Stimulated activated CD4-positive, alpha-beta T cell treated with anti-CD3 and anti-CD28 coated beads, TNF-alpha, amount 100 ng/mL, for 48 hours (primary cell): ENCODE results near the gene ATP8A2.

Source experiments
- DNase-seq, 3 donors: peaks; one replicate each; pipeline ENCODE4 v3.0.0-alpha.2; 2020; ENCODE audit warnings: low read depth in 3 of 3

Gene ATP8A2

DNA sequence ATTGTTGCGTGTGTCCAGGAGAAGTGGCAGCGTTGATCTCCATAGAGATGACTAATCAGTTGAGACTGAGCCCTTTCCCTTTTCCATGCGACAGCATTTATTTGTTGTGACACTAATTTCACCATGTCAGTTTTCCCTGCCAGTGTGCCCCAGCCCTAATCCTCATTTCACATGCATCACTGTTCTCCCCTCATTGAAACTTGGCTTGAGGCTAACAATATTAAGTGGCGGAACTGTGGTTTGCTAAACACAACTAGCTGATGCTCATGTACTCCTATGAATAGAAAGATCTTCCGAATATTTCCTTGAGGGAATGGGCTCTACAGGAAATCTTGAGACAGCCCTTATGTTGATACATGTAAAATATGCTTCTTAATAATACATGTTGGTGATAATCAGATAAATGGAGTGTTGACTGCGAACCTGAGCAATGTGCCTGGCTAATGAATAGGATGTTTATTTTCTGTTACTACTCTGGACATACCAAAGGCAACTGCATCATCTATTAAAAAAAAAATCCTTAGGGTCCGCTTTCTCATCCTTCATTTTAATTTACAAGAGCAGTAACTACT, 258.6 kb downstream of the ATP8A2 start:
- no peak for DNase-seq

DNA sequence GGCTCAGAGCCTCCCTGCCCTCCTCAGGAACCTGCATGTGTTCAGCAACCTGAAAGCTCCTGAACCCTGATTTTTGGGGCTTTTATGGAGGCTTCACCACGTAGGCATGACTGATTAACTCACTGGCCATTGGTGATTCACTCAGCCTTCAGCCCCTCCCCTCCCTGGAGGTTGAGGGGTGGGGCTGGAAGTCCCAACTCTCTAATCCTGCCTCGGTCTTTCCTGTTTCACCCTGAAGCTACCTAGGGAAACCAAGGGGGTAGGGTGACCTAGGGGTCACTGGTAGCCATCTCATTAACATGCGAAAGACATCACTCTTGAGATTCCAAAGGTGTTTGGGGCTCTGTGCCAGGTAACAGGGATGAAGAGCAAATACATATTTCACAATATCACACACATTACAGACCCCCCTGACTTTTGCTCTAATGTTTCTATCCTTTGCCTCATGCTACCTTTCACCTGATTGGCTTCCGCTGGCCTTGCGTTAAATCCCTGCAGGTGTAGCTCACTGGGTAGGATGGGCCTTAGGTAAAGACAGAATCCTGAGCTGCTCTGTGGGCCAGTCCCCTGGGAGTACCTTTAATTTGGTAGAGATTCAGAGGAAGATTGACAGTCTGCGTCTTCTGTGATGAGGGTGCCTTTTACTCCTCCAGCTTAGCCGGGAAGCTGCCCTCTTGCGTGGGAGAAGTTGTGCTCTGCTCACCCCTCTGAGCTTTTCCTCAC, 260.6 kb downstream of the ATP8A2 start:
- no peak for DNase-seq

DNA sequence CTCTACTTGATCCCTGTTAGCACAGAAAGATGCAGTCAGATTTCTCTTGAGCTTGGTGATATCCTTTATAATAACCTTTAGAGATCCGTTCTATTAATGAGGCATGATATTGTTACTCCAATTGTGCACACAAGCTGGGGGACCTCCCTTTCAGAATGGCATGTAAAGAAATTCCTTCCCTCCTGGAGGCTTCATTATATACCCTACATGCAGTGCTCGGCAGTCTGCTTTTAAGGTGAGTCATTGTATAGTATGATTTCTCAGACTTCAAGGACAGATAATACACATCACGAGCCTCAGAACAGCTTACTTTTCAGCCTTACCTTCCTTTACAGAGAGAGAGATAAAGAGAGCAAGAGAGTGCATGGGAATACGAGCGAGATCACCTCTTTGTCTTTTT, 261.3 kb downstream of the ATP8A2 start:
- no peak for DNase-seq

DNA sequence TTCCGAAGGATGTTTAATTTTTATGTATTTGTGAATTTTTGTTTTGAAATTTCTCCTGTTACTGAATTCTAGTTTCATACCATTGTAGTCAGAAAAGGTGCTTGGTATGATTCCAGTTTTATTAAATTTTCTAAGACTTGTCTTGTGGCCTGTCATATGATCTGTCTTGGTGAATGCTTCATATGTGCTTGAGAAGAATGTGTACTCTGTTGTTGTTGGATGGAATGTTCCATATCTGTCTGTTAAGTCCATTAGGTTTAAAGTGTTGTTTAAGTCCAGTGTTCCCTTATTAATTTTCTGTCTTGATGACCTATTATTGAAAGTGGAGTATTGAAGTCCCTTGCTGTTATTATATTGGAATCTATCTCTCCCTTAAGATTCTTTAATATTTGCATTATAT, 273.9 kb downstream of the ATP8A2 start:
- no peak for DNase-seq

DNA sequence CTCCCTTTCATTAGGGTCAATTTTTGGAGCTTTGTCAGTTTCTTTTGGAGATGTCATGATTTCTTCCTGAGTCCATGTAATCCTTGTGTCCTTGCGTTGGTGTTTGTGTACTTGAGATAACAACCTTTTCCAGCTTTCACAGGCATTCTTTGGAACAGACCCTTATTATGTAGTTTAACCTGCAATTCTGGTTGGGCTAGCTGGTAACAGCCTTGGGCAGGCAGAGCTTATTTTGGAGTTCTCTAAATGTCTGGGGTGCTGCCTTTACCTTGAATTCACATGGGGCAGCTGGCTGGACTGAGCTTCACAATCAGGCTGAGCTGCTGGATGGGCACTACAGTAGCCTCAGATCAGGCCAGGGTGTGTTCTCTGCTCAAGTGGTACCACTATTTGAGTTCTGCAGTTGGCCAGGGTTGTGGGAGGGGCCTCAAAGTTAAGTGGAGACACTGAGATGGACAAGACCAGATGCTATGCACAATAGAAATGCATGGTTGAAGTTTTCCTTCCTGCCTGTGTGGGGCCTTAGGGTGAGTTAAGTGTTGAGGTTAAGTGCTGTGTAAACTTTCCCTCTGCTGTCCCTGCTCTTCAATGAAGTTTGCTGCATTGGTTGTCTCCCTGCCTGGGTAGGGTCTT, 277.3 kb downstream of the ATP8A2 start:
- DNase-seq: no peak

DNA sequence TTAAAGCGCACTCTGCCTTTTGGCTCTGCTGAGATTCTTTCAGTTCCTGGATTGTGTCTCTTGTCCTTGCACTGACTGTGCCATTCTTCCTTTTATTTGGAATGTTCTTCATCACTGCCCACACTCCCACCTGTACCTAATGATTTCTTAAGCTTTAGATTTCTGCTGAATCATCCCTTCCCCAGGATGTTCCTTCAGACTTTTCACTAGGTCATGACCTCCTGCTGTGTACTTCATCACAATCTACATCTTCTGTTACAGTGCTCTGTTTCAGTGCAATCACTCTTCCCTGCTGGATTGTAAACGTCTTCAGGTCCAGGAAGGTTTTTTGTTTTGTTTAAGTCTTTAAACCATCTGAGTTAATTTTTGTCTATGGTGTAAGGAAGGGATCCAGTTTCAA, 281.0 kb downstream of the ATP8A2 start:
- DNase-seq: no peak

DNA sequence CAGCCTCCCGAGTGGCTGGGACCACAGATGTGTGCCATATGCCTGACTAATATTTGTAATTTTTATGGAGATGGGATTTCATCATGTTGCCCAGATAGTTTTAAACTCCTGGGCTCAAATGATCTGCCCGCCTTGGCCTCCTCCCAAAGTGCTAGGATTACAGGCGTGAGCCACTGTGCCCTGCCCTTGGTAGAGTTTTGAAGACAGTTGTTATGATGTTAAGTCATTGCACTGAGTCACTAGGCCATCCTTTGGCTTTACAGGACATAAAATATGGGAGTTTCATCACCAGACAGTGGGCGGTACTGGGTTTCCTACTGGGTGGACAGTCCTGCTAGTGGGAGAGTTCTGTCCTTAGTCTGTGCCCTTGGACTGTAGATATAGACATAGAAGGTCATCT, 282.5 kb downstream of the ATP8A2 start:
- DNase-seq: no peak

DNA sequence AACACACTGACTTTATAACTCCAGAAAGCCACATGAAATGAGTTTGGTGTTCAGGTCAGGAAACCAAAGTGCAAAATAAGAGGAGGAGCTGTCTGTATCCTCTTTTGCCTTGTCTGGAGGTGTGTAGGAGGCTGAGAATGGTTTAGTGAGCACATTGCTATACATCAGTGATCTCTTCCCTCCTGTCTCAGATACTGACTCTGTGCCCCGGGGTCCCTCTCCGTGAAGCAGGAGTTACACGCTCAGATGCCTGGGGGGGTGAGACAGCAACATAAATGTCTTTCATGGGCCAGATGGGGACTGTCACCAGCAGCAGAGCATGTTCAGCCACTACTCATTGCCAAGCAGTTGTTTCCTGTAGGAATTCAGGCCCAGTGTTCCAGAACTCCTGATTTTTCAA, 285.4 kb downstream of the ATP8A2 start:
- no peak for DNase-seq

DNA sequence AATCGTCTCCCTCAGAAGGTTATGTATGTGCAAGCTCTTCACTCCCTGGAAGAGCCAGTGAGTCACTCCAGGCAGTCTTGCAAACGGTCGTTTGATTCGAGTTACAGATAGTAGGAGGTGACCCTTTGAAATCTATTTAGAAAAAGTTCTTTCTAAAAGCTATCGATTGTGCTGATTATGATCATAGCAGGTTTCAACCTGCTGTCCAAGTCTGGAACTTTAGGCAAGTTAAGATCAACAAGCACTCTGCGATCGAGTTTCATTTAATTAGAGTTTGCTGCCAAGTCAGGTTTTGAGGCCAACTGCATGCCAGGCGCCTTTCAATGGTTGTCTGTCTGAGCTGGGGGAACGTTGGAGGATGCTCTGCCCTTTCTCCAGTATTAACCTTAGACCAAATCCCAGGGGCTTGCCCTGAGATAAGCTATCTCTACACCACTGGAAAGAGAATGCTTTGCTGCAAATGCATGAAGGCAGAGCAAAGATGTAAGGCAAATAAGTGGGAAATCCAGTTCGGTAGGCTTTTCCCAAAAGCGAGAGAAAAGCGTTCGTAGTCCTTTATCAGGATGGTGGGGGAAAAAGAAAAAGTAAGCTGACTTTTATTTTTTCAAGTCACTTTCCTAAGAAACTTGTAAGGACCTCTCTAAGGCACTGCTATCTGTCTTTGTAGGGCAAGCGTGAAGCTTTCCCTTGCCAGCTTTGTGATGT, 287.5 kb downstream of the ATP8A2 start:
- DNase-seq: no peak

DNA sequence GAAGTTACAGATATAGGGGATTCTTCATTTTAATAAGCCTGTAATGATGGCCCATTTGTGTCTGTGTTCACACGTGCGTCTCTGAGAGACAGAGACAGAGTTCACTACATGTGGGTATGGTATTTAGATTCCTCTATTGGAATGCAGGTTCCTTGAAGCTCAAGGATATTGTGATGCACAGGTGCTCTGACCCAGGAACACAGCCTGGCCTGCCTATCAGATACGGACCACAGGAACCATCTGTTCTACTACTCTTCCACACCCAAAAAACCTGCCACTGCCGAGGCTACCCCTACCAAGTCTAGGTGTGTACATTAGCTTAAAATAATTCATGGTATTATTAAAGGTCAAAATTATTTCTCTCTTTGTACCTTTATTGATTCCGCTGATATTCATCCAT, 289.2 kb downstream of the ATP8A2 start:
- no peak for DNase-seq

DNA sequence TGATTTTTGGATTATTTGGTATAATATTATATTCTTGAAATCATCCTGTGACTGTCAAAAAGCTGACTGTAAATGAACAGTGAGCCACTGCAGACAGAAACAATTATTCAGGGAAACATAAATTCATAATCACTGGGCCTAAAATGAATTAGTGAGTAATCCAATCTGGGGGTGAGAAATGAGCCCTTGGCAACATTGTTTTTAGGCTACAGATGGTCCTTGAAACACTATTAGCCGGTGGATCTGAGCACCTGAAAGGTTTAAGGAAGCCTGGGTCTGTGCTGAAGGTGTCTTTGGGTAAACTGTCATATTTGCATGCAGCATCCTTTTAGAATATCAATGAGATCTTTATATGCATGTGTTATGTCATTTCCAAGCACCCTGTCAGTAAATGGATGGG, 290.7 kb downstream of the ATP8A2 start:
- no peak for DNase-seq

DNA sequence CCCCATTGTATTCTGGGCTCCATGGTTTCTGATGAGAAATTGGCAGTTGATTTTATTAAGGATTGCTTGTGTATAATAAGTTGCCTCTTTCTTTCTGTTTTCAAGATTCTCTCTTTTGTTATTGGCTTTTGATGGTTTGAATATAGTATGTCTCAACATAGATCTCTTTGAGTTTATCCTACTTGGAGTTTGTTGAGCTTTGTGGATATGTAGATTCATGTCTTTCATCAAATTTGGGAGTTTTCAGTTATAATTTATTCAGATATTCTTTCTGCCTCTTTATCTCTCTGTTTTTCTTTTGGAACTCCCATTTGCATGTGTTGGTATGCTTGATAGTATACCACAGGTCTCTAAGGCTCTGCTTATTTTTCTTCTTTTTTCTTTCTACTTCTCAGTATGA, 296.6 kb downstream of the ATP8A2 start:
- DNase-seq: no peak

DNA sequence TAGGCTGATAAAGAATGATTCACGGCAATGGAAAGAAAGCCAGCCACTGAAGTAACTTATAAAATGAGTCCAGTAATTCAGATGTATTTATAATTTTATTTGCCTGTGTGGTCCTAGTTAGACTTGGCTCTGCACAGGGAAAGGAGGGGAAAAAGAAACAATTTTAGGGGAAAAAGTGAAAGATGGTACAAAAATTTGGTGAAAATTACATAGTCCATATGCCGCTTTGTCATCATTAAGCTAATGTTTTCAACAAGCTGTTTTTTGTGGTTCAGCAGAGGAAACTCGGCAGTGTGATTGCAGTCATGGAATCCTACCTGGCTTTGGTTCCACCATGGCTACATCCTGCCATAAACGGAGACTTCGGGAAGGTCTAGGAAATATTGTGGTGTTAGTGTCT, 301.9 kb downstream of the ATP8A2 start:
- no peak for DNase-seq

DNA sequence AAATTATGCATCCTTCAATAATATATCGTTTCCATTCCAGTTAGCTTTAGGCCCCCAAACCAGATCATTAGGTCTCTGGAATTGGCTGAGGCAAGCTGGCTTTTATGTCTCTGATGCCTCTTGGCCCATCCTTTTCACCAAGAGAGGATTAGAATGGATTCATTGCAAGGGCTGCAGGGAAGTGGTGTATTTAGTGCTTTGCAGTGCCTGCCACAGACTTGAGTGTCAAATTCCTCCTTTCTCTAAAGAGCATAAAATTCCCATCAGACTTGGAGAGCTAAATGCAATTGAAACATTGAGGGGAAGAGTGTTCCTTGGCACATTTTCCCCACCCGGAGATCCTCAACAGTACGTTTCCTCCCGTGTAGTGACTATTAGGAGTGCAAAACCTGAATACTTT, 302.6 kb downstream of the ATP8A2 start:
- DNase-seq: no peak

DNA sequence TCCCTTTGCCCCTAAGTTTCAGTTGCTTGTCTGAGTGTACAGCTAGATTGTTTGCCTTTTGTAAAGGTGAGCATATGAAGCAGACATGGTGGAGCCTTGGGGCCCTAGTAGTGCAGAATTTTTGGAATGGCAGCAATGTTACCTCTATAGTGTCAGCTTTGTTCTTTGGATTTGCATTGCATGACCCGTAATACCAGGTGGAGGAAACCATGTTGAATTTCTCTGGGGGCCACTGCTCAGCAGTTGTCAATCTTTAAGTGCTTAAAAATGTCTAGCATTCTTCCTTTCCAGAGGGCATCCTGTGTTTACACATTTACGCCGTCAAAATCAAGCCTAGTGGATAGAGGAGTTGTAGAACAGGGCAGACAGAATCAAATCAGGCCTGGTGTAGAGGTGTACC, 303.3 kb downstream of the ATP8A2 start:
- no peak for DNase-seq

DNA sequence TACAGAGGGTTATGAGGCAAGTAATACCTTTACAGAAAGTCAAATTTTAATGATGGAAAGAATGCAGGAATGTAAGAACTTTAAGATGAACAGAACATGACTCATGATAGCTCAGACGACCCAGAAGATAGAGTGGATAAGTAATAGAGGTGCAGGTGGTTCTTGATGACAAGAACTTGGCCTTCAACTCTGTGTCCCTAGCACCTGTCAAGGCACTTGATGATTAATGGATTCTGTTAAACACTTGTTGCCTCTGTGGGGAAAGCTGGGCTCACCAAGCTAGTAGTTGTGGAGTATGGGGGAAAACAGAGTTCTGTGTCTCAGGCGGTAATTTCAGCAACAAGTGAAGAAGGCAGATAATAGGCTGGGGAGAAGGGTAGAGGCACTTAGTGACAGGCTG, 306.2 kb downstream of the ATP8A2 start:
- DNase-seq: no peak

DNA sequence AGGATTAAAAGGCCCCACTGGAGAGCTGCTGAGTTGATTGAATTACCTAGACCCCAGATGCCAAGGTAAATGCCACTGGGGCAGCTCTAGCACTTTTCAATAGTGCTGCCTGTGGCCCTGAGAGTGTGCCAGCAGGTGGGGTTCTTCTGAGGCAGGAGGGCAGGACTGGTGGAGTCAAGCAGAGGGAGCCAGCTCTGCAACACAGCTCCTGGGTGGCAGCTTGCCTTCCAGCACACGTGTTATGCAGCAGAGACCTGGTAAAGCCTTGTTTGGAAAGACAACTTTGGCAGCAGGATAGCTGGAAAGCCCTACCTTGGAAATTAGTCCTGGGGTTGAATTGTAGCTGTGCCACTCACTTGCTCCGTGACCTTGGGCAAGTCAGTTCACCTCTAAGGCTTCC, 306.6 kb downstream of the ATP8A2 start:
- no peak for DNase-seq

DNA sequence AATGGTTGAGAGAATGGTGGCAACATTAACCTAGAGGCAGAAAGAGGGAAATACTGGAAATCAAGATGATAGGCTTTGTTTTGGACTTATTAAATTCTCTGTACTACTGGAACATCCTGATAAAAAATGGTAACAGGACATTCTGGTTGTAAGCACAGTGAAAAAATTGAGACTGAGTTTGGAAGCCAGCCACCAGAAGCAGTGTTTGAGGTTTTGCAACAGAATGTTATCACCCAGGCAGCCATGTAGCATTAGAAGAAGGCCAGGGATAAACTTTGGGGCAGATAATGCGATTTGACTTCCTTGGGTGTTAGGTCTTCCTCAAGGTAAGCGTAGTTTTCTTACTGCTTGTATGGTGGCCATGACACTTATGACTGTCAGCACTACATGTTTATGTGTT, 307.4 kb downstream of the ATP8A2 start:
- DNase-seq: no peak

DNA sequence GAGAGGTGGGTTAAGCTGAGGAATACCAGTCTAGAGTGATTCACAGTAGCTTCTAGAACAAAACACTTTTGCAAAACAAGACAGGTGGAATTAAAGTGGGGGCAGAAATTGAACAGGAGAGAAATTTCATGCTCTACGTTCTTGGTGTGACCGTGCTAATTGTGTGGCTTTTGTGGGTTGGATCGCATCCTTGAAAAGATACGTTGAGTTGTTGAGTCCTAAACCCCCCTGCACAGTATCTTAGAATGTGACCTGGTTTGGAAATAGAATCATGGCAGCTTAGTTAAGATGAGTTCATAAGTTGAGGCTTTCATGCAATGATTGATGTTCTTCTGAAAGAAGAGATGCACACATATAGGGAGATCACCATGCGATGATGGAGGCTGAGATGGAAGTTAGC, 308.2 kb downstream of the ATP8A2 start:
- no peak for DNase-seq

DNA sequence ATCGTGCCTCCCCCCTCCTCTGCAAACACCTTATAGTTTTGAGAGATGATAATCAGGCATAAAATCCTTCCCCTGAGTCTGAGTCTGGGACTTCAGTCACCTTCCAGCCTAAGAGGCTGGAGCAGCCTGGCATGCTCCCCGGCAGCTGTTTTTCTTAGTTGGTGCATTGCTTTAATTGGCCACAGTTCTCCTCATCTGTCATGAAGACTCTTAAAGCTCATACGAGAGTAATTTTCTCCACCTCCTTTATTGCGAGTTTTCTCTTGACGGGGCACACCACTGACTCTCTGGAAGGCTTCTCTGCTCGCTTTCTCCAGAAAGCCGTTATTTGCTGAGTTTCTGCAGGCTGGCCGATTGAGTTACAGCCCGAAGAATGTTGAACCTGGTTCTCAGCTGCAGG, 310.5 kb downstream of the ATP8A2 start:
- DNase-seq: no peak

DNA sequence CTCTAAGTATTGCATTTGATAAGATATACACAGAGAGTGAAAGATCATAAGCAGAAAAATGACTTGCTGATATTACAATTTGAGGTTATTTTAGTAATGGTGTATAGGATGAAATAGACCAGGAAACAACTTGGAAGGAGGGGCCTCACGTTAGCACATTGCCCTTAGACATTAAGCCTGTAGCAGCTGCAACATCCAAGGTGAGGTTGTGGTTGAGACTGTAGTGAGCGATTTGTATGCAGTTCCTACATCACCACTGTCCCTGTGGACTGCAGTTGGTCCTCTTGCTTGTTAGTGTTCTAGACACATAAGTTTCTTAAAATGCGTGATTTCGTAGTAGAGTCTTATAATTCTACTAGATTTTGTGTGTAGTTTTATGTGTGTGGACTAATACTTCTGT, 311.3 kb downstream of the ATP8A2 start:
- no peak for DNase-seq

DNA sequence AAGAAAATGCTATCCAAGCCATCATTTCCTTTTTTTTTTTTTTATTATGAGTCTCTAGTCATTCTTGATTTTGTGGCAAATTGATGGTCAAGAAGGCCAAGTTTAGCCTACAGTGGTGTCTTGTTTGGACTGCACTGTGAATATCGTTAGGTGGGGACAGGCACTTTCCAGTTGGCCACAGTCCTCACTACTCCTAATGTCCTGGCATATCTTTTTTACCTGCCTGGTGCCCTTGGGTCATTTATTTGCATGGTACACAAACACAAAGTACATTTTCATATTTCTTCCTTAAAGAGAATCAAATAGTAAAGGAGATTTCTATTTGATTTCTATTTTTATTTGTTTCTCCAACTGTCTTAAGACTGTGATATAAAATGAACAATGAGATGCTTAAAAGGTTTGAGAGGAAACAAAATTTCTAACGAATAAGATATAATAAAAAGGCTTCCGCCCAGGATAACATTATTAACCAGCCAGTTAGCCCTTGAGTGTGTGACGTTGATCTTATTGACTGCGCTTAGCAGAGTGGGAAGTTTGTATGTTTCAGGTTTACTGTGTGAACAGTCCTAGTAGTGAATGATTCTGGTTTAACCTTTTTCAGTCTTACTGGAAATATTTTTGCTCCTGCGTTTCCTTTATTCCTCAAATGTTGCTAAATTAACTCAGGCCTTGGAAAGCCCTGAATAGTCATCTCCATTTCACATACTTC, 312.0 kb downstream of the ATP8A2 start:
- no peak for DNase-seq
